Measurements from ENCODE around the gene LRMDA. TPM values are rescaled to one million over a fixed set of nuclear protein-coding genes. Genes with fewer than 3 reads are reported as not detected.
A peak's percentile ranks its signal among the peaks of the same experiment; 100 is the strongest.

LRMDA gene
- total RNA-seq, 3 donors from 2014 or later: 9.4 to 14.9 (median 10.3) TPM

GRCh38 chr10:75392744-75393143 is 38.7 kb upstream of the LRMDA start:
- ATAC-seq (no peak), DNase-seq (no peak)
- no peaks in the 10 kb centered on the region for H3K9me3 ChIP-seq
- H3K4me3 ChIP-seq: no peak overlapping the region
- H3K4me1 ChIP-seq (ENCODE audit: low read depth): peaks cover 3% of the 10 kb centered on the region
- intact Hi-C loops (cut with DNase I, micrococcal nuclease): loop anchor here (10.0 kb wide), 2 partner anchors 522 to 642 kb away; no protein-coding TSS in a partner anchor
- TF ChIP-seq, protein P1, sequence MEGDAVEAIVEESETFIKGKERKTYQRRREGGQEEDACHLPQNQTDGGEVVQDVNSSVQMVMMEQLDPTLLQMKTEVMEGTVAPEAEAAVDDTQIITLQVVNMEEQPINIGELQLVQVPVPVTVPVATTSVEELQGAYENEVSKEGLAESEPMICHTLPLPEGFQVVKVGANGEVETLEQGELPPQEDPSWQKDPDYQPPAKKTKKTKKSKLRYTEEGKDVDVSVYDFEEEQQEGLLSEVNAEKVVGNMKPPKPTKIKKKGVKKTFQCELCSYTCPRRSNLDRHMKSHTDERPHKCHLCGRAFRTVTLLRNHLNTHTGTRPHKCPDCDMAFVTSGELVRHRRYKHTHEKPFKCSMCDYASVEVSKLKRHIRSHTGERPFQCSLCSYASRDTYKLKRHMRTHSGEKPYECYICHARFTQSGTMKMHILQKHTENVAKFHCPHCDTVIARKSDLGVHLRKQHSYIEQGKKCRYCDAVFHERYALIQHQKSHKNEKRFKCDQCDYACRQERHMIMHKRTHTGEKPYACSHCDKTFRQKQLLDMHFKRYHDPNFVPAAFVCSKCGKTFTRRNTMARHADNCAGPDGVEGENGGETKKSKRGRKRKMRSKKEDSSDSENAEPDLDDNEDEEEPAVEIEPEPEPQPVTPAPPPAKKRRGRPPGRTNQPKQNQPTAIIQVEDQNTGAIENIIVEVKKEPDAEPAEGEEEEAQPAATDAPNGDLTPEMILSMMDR (IDR thresholded peaks at IDR 0.05): no peak
- no peaks in the 10 kb centered on the region for H3K36me3 ChIP-seq (ENCODE audit: low read depth)

DNA sequence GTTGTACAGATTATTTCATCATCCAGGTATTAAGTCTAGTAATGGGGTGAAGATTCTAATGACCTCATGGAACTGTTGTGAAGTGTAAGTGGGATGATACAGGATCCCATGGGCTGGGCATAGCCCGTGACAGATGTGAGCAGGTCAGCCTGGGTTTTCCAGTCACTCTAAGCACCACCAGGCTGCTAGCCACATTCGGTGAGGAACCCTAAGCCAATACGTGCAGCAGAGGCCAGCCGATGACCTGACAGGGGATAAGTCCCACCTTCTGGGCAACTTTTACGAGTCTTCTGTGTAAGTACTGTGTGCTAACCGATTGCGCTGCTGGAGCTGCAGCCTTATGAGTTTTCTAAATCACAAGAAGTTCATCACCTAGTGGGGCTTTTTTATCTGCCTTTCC is 37.2 kb upstream of the LRMDA start:
- DNase-seq (no peak), ATAC-seq (no peak)
- TF ChIP-seq, protein P1 (IDR thresholded peaks at IDR 0.05): no peak
- peaks cover 3% of the 10 kb centered on the region for H3K4me1 ChIP-seq (ENCODE audit: low read depth)
- no peaks in the 10 kb centered on the region for H3K9me3 ChIP-seq
- intact Hi-C loops (cut with DNase I, micrococcal nuclease): loop anchor here (10.0 kb wide), 2 partner anchors 521 to 641 kb away; no protein-coding TSS in a partner anchor
- H3K36me3 ChIP-seq (ENCODE audit: low read depth): no peaks in the 10 kb centered on the region
- H3K4me3 ChIP-seq: no peak overlapping the region

GRCh38 chr10:75395066-75395931 is 36.1 kb upstream of the LRMDA start:
- peak; percentile 72 for ATAC-seq
- intact Hi-C loops (cut with DNase I, micrococcal nuclease): loop anchor here (10.0 kb wide), 2 partner anchors 520 to 640 kb away; no protein-coding TSS in a partner anchor

DNA sequence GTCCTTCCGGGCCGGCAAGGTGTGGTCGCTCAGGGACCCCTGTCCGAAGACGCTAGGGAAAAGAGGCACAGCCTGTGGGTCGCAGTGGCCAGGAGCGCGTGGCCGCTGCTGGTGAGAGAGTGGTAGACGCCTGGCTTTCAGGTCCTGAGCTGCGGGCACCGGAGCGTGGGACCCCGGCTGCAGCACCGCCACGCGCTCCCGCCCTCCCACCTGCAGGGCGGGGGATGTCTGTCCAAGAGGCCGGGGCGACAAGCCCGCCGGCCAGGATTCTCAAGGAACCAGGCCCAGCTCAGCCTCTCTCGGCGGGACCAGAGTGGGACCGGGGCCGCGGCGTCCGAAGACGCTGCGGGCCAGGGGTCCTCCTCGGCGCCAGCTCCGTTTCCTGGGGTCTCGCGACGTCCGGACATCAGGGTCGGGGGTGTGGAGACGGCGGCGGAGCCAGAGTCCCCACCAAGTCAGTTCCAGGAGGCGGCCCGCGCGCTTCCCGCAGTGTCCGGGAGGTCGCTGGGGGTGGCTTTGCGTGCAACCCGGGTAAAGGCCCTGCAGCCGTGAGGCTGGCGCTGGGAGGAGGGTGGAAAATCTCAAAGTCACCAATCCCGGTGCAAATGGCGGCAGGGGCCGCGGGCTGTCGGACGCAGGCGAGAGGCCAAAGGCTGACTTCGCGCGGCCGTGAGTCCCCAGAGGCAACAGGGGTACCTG is 35.3 kb upstream of the LRMDA start:
- peak; percentile 37 for ATAC-seq
- peak in 2 of 3 donors; percentile 40 to 60 for DNase-seq

More at GRCh38 chr10:75395066-75395931, 36.1 kb upstream of the LRMDA start:
- TF ChIP-seq, protein P1 (IDR thresholded peaks at IDR 0.05): peak; percentile 89
- Histone ChIP-seq H3K4me3 (peak overlapping the region; percentile 4), H3K9me3 (no peaks in the 10 kb centered on the region), H3K4me1 (ENCODE audit: low read depth) (peaks cover 8% of the 10 kb centered on the region), H3K36me3 (ENCODE audit: low read depth) (no peaks in the 10 kb centered on the region)
- DNase-seq: peak; percentile 48 to 82 (median 73)

More for the DNA sequence above, 35.3 kb upstream of the LRMDA start:
- no peaks in the 10 kb centered on the region for H3K36me3 ChIP-seq (ENCODE audit: low read depth)
- peaks cover 8% of the 10 kb centered on the region for H3K4me1 ChIP-seq (ENCODE audit: low read depth)
- no peaks in the 10 kb centered on the region for H3K9me3 ChIP-seq
- peak overlapping the region; percentile 4 for H3K4me3 ChIP-seq
- TF ChIP-seq, protein P1 (IDR thresholded peaks at IDR 0.05): no peak
- intact Hi-C loops (cut with DNase I, micrococcal nuclease): loop anchor here (10.0 kb wide), 2 partner anchors 519 to 639 kb away; no protein-coding TSS in a partner anchor

All from mucosa of descending colon (tissue), 3 donors.